ENCODE results near the gene EXOC3L1. TPM values are rescaled to one million over a fixed set of nuclear protein-coding genes. Genes with fewer than 3 reads are reported as not detected.

Gene EXOC3L1
- total RNA-seq, 2 experiments from 2014 or later: not detected

Small RNA genes lying within 50 kb of the gene (microRNA-seq; reads per million reads assigned to microRNA genes)
- gene MIR328: 26.4 reads per million, percentile 47 among the genes with 10 or more reads in this experiment

Other genes starting within 250 kb of the EXOC3L1 start
- 1 to 10 TPM; 2.3 to 4.5 TPM for gene CES3, start 228.9 kb downstream of the EXOC3L1 start, total RNA-seq
- 10 to 100 TPM in 1 of 2 experiments, 1 to 10 TPM in 1; 8.1 to 11.7 TPM for gene CES4A, start 201.5 kb downstream of the EXOC3L1 start, total RNA-seq
- 100 to 1,000 TPM; 180 to 196 TPM for gene CBFB, start 161.0 kb downstream of the EXOC3L1 start, total RNA-seq
- 10 to 100 TPM; 14.2 to 15.2 TPM for gene PHAF1, start 80.2 kb downstream of the EXOC3L1 start, total RNA-seq
- 1 to 10 TPM; 5.6 to 7.9 TPM for gene B3GNT9, start 39.1 kb downstream of the EXOC3L1 start, total RNA-seq
- gene TRADD, start 30.2 kb downstream of the EXOC3L1 start, total RNA-seq: 10 to 100 TPM; 36.4 to 52.6 TPM
- 10 to 100 TPM; 15.7 to 24.5 TPM for gene FBXL8, start 30.2 kb downstream of the EXOC3L1 start, total RNA-seq
- 10 to 100 TPM; 15.0 to 43.7 TPM for gene HSF4, start 25.4 kb downstream of the EXOC3L1 start, total RNA-seq
- gene NOL3, start 19.6 kb downstream of the EXOC3L1 start, total RNA-seq: 10 to 100 TPM in 1 of 2 experiments, 1 to 10 TPM in 1; 3.3 to 10.3 TPM
- 10 to 100 TPM; 38.6 to 56.0 TPM for gene MATCAP1, start 6.2 kb downstream of the EXOC3L1 start, total RNA-seq
- gene E2F4, start 2.0 kb upstream of the EXOC3L1 start, total RNA-seq: 100 to 1,000 TPM; 147 to 148 TPM
- gene ELMO3, start 9.0 kb upstream of the EXOC3L1 start, total RNA-seq: 1 to 10 TPM; 6.2 to 9.8 TPM
- gene TMEM208, start 37.0 kb upstream of the EXOC3L1 start, total RNA-seq: 10 to 100 TPM; 32.3 to 39.7 TPM
- 100 to 1,000 TPM; 101 to 111 TPM for gene FHOD1, start 57.3 kb upstream of the EXOC3L1 start, total RNA-seq
- gene SLC9A5, start 58.8 kb upstream of the EXOC3L1 start, total RNA-seq: 1 to 10 TPM; 5.4 to 6.2 TPM
- gene PLEKHG4, start 89.4 kb upstream of the EXOC3L1 start, total RNA-seq: 10 to 100 TPM in 1 of 2 experiments, 1 to 10 TPM in 1; 7.7 to 12.8 TPM
- 1 to 10 TPM; 1.1 to 3.3 TPM for gene KCTD19, start 136.6 kb upstream of the EXOC3L1 start, total RNA-seq
- 1 to 10 TPM in 1 of 2 experiments, under 1 TPM in 1; 0.45 to 1.0 TPM for gene LRRC36, start 136.7 kb upstream of the EXOC3L1 start, total RNA-seq
- gene TPPP3, start 203.4 kb upstream of the EXOC3L1 start, total RNA-seq: not detected
- gene ZDHHC1, start 226.3 kb upstream of the EXOC3L1 start, total RNA-seq: under 1 TPM; 0.41 to 0.49 TPM
- under 1 TPM in 1 of 2 experiments, not detected in 1; 0.14 TPM for gene HSD11B2, start 241.0 kb upstream of the EXOC3L1 start, total RNA-seq

All from activated CD8-positive, alpha-beta memory T cell treated with anti-CD3 and anti-CD28 coated beads, Interleukin-2, amount 10 ng/mL, durations not matched to agents 7 days and 5 days (primary cell).